ENCODE data around the gene LEMD2. TPM values are rescaled to one million over a fixed set of nuclear protein-coding genes. Genes with fewer than 3 reads are reported as not detected.

The LEMD2 gene
- total RNA-seq, 4 donors from 2014 or later = 44.3 to 99.2 (median 55.6) TPM

GRCh38 chr6:33744895-33745546, 43.9 kb downstream of the LEMD2 start:
- Histone ChIP-seq H3K27me3 (peaks cover 26% of the 10 kb centered on the region), H3K9me3 (no peaks in the 10 kb centered on the region), H3K4me1 (peaks cover 22% of the 10 kb centered on the region), H3K4me3 (no peak overlapping the region), H3K27ac (no peak overlapping the region), H3K36me3 (no peaks in the 10 kb centered on the region)
- TF ChIP-seq EP300 (IDR thresholded peaks at IDR 0.05) (no peak), CTCF (IDR thresholded peaks at IDR 0.05) (no peak)
- DNase-seq (ENCODE audit: low spot score in 2 of 2) = no peak
- 49% methylated on average over 12 of the region's 13 CpGs for WGBS

- WGBS = 26% methylated on average over 11 of the region's 11 CpGs
- Histone ChIP-seq H3K9me3 (no peaks in the 10 kb centered on the region), H3K27me3 (peaks cover 26% of the 10 kb centered on the region), H3K4me3 (no peak overlapping the region), H3K4me1 (peaks cover 22% of the 10 kb centered on the region), H3K27ac (no peak overlapping the region), H3K36me3 (no peaks in the 10 kb centered on the region)
- no peak for TF ChIP-seq EP300 (IDR thresholded peaks at IDR 0.05)
- peak; percentile 77 to 91 for TF ChIP-seq CTCF (IDR thresholded peaks at IDR 0.05)
- TF ChIP-seq POLR2A (IDR thresholded peaks at IDR 0.05) = no peak
- TF ChIP-seq POLR2AphosphoS5 (IDR thresholded peaks at IDR 0.05) = peak in 1 of 3 donors; percentile 45
- no peak for DNase-seq (ENCODE audit: low spot score in 2 of 2)
Observed at GRCh38 chr6:33744001-33744848, 44.7 kb downstream of the LEMD2 start.

- Histone ChIP-seq H3K4me1 (peaks cover 22% of the 10 kb centered on the region), H3K27ac (no peak overlapping the region), H3K9me3 (no peaks in the 10 kb centered on the region), H3K27me3 (peaks cover 22% of the 10 kb centered on the region), H3K36me3 (no peaks in the 10 kb centered on the region), H3K4me3 (no peak overlapping the region)
- TF ChIP-seq POLR2A (IDR thresholded peaks at IDR 0.05) (no peak), EP300 (IDR thresholded peaks at IDR 0.05) (no peak), CTCF (IDR thresholded peaks at IDR 0.05) (no peak), POLR2AphosphoS5 (IDR thresholded peaks at IDR 0.05) (no peak)
- WGBS = 68% methylated on average over 7 of the region's 7 CpGs
- DNase-seq (ENCODE audit: low spot score in 2 of 2) = no peak
Observed at GRCh38 chr6:33742837-33743236, 46.1 kb downstream of the LEMD2 start.

- H3K27ac ChIP-seq = no peak overlapping the region
- peaks cover 15% of the 10 kb centered on the region for H3K27me3 ChIP-seq
- 67% methylated on average over 7 of the region's 9 CpGs for WGBS
- TF ChIP-seq EP300 (IDR thresholded peaks at IDR 0.05) = no peak
- no peak for TF ChIP-seq CTCF (IDR thresholded peaks at IDR 0.05)
- no peak for TF ChIP-seq POLR2A (IDR thresholded peaks at IDR 0.05)
- no peak for TF ChIP-seq POLR2AphosphoS5 (IDR thresholded peaks at IDR 0.05)
- no peak overlapping the region for H3K4me3 ChIP-seq
- no peak for DNase-seq (ENCODE audit: low spot score in 2 of 2)
- H3K9me3 ChIP-seq = no peaks in the 10 kb centered on the region
- no peaks in the 10 kb centered on the region for H3K36me3 ChIP-seq
- peaks cover 22% of the 10 kb centered on the region for H3K4me1 ChIP-seq
Observed at GRCh38 chr6:33742092-33742491, 46.8 kb downstream of the LEMD2 start.

GRCh38 chr6:33740794-33741193, 48.1 kb downstream of the LEMD2 start:
- Histone ChIP-seq H3K4me1 (peaks cover 19% of the 10 kb centered on the region), H3K36me3 (no peaks in the 10 kb centered on the region), H3K4me3 (no peak overlapping the region), H3K27ac (no peak overlapping the region), H3K9me3 (no peaks in the 10 kb centered on the region), H3K27me3 (peaks cover 15% of the 10 kb centered on the region)
- 87% methylated on average over 5 of the region's 5 CpGs for WGBS
- no peak for TF ChIP-seq POLR2A (IDR thresholded peaks at IDR 0.05)
- no peak for TF ChIP-seq EP300 (IDR thresholded peaks at IDR 0.05)
- DNase-seq (ENCODE audit: low spot score in 2 of 2) = no peak

Data from suprapubic skin (tissue), 4 donors.